ENCODE measurements around the gene TCOF1.

The TCOF1 gene

DNA sequence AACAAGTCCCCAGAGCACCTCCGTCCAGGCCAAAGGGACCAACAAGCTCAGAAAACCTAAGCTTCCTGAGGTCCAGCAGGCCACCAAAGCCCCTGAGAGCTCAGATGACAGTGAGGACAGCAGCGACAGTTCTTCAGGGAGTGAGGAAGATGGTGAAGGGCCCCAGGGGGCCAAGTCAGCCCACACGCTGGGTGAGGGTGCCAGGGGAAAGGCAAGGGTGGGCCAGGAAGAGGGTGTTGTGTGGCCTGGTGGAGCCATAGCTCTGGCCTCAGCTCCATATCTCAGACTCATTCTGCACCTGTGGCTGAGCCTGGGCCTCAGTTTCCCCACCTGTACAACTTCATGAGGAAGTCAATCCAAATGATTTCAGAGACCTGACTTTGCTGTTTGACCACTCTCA is 34.5 kb downstream of the TCOF1 start:
- DNase-seq: no peak

DNA sequence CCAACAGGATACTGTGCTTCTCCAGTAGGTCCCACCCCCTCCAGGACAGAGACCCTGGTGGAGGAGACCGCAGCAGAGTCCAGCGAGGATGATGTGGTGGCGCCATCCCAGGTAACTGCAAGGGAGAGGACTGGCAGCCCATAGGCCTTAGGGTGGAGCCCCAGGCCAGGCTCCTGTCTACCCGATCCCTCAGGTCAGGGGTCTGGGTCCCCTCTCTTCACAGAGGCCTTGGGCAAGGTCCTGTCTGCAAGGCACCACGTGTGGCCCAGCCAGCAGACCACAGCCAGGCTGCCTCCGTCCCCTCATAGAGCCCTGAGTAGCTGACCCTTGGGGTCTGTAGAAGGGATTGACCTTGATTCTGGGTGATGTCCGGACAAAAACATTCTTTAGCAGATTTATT is 35.2 kb downstream of the TCOF1 start:
- DNase-seq: no peak

DNA sequence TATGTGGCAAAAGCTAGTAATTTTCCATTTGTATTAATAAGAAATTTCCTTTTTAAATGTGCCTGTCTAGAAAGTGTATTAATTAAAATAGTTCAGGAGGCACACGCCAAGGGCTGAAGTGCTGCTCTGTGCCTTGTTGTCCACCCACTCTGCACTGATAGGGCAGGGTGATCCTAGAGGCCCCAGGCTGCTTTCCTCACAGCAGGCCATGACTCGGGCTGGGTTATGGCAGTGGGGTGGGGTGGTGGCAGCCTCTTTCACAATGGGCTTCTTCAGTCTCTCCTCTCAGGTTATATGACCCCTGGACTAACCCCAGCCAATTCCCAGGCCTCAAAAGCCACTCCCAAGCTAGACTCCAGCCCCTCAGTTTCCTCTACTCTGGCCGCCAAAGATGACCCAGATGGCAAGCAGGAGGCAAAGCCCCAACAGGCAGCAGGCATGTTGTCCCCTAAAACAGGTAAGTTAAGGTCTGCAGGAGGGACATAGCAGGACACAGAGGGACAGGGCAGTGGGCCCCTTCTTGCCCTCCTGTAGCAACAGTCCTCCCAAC is 35.7 kb downstream of the TCOF1 start:
- DNase-seq: no peak

DNA sequence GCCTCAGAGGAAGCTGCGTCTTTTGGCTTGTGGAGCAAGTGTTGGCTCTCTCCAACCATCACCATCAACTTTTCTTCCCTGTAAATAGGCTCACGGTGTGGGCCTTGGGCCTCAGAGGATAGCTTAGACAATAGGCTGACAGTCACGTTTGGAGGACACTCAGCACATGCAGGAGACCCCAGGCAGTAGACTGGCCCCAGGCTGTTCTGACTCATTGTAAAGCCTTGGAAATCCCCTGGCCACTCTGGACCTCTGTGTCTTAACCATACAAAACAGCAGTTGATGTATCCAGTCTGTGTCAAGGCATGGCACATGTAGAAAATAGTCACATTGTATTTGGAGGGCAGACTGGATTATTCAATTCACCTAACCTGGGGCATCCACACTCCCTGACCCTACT is 36.6 kb downstream of the TCOF1 start:
- no peak for DNase-seq

DNA sequence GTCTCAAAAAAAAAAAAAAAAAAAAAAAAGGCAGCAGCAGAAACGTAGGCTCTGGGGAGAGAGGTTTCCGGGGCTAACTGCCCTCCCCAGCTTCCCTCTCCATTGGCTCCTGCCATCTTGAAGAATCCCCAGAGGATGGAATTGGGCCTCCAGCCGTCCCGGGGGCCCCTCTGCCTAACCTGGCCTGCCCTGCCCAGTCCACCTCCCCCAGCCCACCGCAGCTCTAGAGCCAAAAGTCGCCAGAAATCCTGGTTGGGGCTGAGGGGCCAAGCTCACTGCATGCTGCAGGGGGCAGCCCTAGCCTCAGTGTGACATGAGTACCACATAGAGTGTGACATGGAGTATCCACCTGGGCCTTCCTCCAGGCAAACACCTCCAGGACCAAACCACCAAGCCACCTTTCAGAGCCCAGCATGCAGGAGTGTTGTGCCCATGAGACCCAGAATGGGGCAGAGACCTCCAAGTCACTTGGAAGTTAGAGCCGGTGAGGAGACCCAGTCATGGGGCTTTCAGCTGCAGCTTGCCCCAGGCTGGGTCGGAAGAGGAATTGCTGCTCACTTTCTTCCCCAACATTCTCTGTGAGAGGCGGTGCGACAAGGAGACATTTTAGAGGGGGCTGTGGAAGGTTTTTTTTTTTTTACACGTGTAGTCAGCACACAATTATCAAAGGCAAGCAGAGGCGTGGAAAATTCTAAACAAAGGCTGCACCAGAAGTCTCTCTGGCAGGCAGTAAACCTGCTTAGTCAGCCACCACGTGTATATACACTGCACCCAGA is 37.6 kb downstream of the TCOF1 start:
- DNase-seq: no peak

DNA sequence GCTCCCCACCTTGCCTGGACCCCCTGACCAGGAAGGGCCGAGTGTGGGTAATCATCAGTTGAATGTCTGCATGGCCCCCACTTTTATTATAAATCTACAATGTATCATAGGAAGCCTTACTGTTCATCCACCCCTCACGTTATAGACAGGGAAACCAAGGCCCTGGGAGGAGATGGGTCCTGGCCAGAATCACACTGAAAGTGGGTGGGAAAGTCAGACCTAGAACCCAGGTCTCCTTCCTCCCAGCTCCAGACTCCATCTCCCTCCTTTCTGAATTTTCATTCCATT is 38.1 kb downstream of the TCOF1 start:
- no peak for DNase-seq

DNA sequence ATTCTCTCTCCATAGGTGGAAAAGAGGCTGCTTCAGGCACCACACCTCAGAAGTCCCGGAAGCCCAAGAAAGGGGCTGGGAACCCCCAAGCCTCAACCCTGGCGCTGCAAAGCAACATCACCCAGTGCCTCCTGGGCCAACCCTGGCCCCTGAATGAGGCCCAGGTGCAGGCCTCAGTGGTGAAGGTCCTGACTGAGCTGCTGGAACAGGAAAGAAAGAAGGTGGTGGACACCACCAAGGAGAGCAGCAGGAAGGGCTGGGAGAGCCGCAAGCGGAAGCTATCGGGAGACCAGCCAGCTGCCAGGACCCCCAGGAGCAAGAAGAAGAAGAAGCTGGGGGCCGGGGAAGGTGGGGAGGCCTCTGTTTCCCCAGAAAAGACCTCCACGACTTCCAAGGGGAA is 38.8 kb downstream of the TCOF1 start:
- no peak for DNase-seq

DNA sequence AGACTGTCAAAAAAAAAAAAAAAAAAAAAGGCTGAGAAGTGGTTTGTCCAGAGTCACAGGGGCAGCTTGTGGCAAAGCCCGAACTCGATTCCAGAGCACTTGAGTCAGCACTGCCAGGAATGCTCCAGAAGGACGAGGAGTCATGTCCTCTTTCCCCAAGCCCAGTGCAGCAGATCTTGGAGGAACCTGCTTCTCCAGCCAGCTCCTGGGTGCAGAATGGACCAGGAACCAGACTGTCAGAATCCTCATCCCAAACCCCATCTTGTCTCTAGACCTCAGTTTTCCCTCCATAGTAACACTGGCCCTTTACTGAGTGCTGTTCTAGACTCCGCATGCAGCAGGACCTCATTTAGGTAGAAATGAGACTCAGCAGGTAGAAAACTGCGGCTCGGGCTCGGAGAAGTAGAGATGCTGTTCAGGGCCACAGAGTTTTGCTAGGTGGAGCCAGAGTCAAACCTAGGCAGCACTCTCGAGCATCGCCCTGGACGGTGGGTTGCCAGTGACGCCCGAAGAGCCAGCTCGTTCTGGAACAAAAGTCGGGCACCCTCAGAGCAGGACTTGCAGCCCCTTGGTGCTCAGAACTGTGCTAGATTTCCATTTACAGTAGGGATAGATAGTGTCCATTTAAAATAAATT is 39.8 kb downstream of the TCOF1 start:
- no peak for DNase-seq

DNA sequence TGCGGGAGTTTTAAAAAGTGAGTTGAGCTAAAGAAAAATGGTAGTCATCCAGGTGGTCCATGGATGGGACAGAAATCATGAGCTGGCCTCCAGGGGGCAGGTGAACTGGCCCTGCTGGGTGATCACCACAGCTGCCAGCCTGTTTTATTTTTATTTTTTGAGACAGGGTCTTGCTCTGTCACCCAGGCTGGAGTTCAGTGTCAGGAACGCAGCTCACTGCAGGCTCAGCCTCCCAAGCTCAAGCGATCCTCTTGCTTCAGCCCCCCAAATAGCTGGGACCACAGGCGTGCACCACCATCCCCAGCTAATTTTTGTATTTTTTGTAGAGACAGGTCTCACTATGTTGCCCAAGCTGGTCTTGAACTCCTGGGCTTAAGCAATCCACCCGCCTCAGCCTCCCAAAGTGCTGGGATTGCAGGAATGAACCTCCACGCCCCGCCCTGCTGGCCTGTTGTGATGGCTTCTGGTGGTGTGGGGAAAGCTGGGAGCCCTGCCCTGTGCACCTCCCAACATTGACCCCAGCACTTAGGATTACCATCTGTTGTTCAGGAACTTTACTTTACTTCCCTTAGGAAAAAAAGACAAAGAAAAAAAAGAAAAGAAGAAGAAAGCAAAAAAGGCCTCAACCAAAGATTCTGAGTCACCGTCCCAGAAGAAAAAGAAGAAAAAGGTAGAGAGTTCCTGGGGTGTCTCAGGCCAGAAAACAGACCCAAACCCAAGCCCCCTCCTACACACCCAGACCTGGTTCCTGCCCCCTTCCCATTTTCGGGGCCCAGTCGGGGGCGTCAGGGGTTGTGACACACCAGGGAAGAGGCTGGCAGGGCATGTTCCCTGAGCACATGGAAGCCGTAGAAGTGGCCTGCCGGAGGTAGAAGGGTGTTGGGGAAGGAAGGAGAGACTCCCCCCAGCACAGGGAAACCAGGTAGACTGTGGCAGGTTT is 40.6 kb downstream of the TCOF1 start:
- no peak for DNase-seq

DNA sequence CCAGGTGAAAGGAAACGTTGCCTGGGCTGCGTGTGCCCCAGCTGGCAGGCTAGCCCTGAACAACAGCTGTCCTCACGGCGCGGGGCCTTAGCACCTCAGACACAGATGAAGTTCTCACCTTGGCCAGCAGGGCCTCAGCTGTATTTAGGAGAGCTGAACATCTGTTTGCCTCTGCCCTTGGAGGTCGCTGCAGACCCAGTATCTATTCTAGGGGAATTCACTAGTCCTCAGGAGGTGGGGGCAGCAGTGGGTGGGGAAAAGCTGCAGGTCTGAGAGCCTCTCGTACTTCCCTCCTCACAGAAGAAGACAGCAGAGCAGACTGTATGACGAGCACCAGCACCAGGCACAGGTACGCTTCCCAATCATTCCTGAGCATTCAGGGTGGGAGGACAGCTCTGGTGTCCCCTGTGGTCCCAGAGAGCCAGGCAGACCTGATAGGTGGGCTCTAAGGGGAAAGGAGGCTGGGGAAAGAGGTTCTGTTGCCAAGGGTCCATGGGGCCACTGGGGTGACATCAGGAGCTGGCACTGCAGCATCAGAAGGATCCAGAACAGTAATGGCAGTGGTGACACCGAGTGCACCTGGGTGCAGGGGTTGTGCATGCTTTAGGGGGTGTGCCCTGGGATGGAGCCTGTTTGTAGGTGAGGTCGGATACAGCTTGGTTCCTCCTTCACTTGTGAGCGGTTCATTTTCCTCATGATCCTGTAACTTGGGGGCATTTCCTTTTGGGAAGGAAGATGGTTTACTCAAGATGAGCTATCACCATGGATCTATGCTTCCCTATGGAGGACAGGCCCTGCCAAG is 41.4 kb downstream of the TCOF1 start:
- no peak for DNase-seq

DNA sequence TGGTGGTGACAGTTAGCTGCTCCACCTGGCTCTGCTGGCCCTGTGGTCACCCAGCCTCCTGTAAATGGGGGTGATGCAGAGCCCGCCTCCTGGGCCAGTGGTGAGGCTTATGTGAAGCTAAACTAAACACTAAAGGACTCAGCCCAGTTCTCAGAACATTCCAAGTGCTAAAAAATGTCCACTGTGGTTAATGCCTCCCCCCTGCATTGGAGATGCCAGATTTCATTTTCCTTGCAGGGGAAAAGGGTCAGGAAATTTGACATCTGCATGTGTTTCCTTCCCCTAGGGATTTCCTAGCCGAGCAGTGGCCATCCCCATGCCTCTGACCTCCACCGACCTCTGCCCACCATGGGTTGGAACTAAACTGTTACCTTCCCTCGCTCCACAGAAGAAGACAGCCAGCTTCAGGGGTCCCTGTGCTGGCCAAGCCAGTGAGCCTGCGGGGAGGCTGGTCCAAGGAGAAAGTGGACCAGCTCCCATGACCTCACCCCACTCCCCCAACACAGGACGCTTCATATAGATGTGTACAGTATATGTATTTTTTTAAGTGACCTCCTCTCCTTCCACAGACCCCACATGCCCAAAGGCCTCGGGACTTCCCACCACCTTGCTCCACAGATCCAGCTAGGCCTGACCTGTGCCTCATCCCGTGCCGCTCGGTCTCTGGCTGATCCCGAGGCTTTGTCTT is 42.2 kb downstream of the TCOF1 start:
- DNase-seq: no peak

DNA sequence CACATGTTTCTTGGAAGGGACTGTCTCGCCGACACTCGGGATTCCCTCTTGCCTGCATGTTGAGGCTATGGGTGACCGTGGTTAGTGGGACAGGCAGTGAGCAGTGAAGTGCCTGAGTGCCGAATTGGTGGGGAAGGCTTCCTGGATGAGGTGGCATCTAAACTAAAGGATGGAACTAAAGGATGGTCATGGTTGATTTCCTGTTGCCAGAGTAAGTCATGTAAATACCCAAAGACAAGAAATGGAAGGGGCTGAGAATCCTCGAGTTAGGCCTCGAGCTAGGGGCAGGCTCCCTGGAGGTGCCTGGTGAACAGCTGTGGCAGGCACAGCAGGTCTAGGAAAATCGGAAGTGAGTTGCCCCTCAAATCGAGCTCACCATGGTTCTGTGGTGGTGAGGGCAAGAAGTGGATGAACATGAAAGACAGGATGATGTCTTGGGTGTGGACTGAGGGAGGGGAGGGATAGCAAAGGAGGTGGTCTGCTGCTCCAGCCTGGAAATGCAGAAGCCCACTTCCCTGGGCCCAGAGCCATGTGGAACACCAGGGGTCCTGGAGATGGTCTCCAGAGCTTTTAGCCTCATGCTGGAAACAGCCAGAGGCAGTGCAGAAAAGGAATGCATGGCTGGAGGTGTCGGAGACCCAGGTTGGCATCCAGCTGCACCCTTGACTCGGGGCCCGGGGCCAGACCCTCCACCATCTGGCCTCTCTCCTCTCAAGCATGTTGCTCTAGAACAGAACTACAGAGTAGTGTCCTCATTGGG is 43.0 kb downstream of the TCOF1 start:
- no peak for DNase-seq

DNA sequence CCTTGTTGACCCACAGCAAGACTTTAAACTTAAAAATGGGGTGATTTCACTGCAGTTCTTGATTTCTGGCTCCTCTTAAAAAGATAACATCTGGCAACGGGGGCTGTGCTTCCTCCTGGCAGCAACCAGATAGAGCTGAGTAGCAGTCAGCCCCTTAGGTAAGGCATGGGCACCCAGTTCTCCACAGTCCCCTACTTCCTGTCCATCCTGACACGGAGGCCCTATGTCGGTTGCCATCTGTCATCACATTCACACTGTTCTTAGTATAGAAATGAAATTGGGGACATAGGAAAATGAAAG is 43.5 kb downstream of the TCOF1 start:
- no peak for DNase-seq

DNA sequence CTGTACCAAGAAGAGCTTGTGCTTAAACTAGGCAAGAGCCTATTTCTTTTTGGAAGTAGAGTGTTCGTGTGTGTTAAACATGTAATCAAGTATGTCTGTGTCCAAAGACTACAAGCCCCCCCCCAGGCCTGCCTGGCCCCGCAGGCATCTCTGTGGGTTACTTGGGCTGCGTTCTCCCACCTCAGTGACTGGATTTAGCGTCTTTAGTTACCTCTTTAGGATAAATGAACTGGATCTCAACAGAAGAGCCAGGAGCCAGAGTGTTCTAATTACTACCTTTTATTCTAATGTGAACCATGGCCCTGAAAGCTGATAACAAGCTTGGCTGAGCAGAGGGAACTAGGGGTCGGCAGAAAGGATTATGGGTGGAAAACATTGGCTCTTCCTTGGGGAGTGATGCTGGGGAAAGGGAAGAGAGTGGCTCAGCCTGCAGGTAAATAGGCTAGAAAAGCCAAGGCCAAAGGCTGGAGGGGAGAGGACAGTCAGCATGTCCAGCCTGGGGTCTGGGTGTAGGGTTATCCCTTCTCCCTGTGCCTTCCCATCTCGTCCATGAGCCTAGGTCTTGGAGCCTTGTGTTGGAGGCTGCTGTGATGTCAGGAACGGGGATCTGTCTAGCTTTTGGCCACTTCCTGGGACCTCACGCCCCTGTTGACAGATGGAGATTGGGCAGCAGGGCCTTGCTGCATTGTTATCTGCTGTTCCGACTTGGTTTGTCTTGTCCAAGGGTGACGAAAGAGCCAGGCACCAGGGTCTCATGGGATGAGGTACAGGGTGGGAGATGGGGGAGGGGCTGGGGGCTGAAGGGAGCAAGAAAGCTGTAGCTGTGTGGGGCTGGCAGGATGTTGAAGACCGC is 44.1 kb downstream of the TCOF1 start:
- DNase-seq: no peak

DNA sequence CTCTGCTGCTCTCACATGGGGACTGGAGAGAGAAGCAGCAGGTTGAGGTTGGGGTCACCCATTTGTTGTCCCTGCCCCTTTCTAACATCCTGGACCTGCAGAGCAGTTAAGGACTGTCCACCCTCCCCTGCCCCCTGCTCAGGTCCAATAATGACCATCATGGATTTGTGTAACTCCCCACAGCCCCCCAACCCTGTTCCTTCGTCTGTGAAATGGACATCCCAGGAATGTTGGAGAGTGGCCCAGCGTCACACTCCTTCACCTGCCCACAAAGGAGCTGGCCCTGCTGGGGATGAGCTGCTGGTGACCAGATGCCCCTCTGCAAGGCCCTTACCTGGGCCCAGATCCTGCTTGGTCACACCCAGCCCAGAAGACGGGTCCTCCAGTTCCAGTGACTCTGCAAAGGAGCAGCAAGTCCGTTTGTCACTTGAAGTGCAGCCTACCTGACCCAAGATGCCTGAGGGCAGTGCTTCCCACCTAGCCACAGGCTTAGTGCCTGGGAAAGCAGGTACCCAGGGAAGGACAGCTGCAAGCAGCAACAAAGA is 44.8 kb downstream of the TCOF1 start:
- no peak for DNase-seq

DNA sequence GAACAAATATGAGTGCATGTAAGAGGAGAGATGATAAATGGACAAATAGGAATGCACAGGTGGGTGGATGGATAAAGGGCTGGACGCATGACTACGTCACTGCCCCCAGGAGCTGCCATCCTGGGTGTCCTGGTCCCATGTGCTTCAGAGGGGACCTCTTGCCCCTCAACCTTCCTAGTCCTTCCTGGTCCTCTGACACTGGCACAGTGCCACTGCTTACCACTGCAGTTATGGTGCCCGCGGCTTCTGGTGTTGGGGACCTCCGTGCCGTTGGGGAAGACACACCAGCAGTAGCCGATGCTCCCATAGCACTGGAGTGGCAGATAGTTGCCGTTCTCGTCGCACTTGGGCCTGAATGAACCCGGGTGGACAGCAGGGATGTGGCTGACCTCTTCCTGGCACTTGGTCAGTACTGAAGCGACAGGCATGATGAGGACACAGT is 45.4 kb downstream of the TCOF1 start:
- no peak for DNase-seq

DNA sequence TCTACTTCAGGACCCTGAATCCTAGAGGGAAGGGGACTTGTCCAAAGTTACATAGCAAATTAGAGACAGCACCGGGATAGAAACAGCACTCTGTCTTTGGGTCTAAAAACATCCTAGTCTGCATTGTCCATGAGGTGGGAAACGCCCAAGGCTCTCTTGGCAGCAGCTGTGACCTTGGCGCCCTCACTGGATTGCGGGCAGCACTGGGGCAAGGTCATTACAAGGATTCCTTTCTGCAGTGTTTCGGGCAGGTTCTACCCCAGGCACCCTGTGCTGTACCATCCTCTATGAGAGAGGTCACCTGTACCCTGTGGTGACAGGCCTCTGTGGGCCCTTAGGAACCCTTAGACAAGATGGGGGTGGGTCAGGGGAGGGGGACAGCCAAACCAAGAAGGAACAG is 46.6 kb downstream of the TCOF1 start:
- no peak for DNase-seq

DNA sequence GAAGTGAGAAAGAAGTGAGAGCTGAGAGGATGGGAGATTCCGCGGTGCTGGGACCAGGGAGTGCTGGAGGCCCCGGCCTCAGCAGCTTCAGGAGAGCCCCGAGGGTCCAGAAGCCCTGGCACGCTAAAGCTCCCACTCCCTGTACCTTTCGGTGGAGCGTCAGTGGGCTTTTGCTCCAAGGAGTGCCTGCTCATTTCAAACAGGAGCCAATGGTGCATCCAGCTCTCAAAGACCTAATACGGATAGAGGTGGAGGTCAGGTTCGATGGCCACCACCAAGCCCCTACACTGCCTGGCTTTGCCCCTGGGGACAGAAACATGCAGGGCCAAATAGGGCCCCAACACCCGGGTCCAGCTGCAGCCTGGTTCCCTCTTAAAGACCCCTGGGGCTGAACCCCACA is 47.0 kb downstream of the TCOF1 start:
- no peak for DNase-seq

DNA sequence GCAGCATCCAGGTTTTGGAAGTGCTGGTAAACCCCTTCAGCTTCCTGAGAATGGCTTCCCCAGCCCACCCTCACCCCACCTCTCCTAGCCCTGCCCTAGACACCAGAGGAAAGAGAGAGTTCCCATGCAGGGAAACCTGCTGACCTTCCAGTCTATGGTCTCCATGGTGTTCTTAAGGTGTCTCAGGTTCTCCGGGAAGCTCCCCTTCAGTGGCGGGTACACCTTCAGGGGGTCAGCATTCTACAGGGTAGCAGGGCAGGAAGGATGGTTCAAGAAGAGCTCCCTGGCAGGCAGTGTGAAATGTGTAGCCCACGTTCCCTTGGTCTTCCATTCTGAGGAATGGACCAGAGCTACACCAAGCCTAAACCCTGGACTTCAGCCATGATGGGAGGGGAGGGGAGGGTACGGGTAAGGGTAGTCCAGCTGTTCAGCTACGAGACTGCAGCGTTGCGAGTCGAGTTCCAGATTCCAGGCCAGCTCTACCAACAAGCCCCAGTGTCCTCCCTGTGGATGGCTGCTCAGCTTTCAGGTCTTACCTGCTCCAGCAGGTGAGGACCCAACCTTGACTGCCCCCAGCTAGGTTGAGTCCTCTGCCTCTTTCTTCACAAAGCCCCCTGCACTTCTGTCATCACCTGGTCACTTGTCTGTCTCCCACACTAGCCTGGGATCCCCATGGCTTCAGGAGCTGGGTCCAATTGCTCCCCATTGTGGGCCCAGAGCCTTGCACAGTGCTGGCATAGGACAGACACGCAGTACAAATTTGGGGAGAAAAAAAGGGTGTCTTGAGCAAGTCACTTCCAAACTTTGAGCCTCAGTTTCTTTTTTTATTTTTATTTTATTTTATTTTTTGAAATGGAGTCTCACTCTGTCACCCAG is 47.7 kb downstream of the TCOF1 start:
- no peak for DNase-seq
